Testis (tissue), 2 donors: ENCODE data around the gene CNTNAP3B.
"Not testable (repeated sequence)": the region's sequence is repeated elsewhere in the genome, so short reads cannot be mapped to it uniquely, and the experiment has no call there.

Source experiments
- CTCF ChIP-seq, 3 experiments: fragments of 450-650 bp in 2 of 3; fragments of 200-600 bp in 1 of 3; sonication (generic) in 1 of 3; IDR thresholded peaks; one replicate each; pipeline ENCODE4 v1.5.1; 2016 to 2019; ENCODE audit warnings: antibody characterized with exemption in 3 of 3, mild to moderate bottlenecking in 2 of 3, moderate library complexity in 1 of 3
- POLR2A ChIP-seq: fragments of 450-650 bp; IDR thresholded peaks from one replicate; pipeline ENCODE4 v1.6.1; 2017; ENCODE audit warnings: antibody characterized with exemption, mild to moderate bottlenecking, moderate library complexity

DNA sequence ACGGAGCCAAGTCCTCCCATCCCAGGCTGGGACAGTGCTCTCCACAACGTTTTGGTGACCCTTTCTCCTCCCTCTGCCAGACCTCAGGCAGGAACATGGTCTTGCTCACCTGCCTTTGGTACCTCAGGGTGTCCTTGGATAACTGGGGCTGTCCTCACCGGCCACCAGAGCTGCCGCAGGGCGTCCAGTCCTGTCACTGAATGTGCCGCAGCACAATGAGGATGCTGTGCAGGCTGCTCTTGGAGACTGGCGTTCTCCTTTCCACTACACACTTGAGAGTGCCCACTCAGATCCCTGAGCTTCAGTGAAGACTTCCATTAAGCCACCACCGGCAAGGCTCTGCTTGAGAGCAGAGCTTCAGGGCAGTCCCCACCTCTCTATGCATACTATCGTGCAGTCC, 33.3 kb downstream of the CNTNAP3B start:
- not testable (repeated sequence) for TF ChIP-seq CTCF (IDR thresholded peaks at IDR 0.05); POLR2A
